ENCODE results near the gene C1QTNF7.
A peak's percentile ranks its signal among the peaks of the same experiment; 100 is the strongest.

C1QTNF7 gene, protein sequence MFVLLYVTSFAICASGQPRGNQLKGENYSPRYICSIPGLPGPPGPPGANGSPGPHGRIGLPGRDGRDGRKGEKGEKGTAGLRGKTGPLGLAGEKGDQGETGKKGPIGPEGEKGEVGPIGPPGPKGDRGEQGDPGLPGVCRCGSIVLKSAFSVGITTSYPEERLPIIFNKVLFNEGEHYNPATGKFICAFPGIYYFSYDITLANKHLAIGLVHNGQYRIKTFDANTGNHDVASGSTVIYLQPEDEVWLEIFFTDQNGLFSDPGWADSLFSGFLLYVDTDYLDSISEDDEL

DNA sequence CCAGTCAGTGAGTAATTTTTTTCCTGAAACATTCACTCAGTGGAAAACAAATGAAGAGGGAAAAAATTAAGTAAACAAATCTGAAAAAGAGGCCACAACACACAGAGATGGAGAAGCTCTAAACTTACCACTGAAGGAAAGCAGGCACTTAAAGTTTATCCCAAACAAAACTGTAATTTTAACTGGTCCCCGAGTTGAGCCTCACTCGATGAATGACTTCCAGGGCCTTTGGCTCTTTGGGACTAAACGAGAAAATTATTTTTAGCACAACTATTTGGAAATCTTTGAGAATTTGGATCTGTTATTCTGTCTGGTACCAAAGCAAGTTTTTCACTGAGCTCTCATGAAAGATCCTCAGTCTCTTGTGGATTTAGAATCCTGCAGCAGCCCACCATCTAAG is at the start of gene C1QTNF7:
Gene C1QTNF7 (plus strand): TSS at position 333 of the 400 bp plus-strand sequence. CDS start 7,711 bp downstream, outside the sequence.
- no peak for DNase-seq (ENCODE audit: extremely low read depth in 1 of 2, low read depth in 1 of 2)

DNA sequence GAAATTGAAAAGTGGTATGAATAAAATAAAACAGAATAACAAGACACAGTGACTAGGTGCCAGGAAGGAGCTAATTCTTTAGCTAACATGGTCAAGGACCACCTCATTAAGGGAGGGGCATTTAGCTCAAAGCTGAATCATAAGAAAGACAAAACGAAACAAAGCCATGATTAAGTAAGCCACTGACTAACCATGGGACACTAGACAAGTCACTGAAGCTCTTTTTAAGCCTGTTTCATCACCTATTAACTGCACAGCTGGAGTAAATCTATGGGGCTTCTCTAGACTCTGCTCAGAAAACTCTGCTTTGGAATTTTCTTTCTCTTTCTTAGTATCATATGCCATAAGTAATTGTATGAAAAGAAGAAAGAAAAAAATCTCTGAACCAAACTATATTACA is 49.8 kb upstream of the C1QTNF7 start:
- DNase-seq (ENCODE audit: extremely low read depth in 1 of 2, low read depth in 1 of 2) = no peak

DNA sequence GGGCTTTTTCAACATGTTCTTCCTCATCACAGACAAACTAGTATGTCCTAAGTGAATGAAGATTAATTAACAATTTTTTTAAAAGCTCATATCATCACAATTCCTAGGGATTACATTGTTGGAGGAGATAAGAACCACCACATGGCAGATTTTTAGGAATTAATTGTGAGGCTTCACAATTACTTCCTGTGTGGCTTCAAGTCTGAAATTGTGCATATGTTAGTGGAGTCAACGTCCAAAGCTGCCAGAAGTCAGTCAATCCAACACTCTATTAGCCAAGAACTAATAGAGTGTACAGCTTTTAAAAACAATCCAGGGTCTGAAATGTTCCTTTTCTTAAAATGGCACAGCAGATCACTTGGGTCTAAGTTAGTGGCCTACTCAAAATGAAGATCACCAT is 49.3 kb upstream of the C1QTNF7 start:
- DNase-seq (ENCODE audit: extremely low read depth in 1 of 2, low read depth in 1 of 2) = no peak

DNA sequence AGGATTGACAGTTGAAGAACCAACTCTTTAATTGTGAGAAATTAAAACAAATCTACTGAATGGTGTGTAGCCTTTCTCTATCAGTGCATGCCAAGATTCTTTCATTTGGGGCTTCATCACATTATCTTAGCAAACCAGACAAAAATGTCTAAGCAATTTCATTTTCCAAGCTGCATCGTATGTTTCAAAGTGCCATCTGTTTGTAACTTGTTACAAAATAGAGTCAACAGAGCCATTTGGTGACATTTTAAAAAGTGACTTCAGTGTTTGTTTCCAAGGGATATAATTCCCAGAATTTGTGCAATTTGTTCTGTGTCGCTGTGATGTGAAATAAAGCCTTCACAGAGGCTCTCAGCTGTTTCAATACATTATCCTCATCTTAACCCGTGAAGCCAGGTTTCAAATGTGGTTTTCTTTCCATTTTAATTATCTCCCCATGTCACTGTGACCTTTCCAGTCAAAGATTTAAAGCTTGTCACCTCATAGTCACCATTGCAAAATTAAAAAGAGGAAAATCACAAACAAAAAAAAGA is 46.0 kb upstream of the C1QTNF7 start:
- no peak for DNase-seq (ENCODE audit: extremely low read depth in 1 of 2, low read depth in 1 of 2)

DNA sequence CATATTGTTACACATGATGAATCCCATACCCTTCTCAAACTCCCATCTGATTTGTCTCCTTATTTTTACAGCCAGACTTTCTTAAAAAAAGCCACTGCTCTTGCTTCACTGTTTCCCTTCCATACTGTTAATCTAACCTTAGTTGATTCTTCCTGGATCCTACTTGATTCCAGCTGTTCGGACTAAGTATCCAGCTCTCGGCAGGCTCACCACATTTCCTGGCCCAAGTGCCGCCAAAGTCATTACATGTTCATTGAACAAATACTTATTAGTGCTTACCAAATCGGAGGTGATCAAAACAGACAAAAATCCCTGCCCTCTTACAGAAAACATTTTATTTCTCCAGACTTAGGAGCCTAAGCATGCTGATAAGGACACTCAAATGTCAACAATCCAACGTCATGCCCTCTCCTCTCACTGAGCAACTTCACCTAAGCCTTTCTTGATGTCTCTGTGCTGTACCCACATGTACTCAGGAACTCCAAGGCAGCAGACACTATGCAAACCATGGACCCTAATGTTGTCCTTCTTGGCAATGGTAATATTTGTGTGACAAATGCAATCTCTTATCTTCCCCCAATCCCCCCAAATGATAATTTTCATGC is 45.1 kb upstream of the C1QTNF7 start:
- DNase-seq (ENCODE audit: extremely low read depth in 1 of 2, low read depth in 1 of 2) = no peak

DNA sequence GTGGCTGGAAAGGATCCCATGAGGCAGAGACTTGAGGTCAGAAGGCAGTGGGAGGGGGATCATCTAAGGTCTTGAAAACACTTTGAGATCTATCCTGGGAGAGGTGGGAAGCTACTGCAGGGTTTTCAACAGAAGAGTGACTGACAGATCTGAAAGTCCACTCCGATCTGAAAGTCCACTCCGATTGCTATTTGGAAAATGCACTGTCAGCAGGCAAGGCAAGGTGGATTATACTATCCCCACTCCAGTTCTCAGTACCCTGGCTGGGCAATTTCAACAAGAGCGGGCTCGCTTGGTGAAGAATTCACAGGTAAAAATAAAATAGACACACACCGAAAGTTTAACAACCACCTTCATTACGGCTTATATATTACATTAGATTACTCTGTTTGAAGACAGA is 42.3 kb upstream of the C1QTNF7 start:
- DNase-seq (ENCODE audit: extremely low read depth in 1 of 2, low read depth in 1 of 2) = no peak

DNA sequence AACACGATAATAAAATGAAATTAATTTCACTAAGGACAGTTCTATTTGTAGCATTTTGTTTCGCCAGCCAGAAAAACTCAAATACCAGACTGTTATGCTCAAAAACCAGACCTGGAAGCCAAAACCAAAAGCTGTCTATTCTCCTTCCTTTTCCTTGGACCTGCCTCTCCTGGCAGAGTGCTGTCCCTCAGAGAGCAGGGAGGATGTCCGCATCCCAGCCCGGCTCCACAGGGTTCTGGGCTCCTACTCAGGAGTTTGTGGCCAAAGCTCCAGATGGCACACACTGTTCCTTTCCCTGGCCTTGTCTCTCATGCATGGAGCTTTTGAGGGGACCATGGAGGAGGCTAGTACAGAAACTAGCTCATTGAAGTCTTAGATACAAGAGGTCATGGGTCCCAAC is 41.9 kb upstream of the C1QTNF7 start:
- no peak for DNase-seq (ENCODE audit: extremely low read depth in 1 of 2, low read depth in 1 of 2)

DNA sequence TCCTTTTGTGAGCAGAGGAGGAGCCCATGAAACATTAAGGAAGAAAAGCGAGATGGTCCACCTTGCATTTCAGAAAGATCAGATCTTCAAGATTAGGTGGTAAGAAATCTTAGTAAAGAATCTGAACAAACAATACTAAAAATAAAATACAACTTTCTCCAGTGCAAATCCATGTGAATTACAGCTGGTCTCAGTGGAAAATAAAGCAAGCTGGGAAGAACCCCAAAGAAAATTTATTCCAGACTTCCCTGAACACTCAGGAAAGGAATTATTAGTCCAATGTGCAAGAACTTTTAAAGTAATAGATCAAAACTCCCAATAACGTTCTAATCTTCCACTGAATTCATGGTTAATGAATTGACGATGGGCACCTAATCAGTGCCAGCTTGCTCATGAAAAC is 37.3 kb upstream of the C1QTNF7 start:
- DNase-seq (ENCODE audit: extremely low read depth in 1 of 2, low read depth in 1 of 2) = no peak

DNA sequence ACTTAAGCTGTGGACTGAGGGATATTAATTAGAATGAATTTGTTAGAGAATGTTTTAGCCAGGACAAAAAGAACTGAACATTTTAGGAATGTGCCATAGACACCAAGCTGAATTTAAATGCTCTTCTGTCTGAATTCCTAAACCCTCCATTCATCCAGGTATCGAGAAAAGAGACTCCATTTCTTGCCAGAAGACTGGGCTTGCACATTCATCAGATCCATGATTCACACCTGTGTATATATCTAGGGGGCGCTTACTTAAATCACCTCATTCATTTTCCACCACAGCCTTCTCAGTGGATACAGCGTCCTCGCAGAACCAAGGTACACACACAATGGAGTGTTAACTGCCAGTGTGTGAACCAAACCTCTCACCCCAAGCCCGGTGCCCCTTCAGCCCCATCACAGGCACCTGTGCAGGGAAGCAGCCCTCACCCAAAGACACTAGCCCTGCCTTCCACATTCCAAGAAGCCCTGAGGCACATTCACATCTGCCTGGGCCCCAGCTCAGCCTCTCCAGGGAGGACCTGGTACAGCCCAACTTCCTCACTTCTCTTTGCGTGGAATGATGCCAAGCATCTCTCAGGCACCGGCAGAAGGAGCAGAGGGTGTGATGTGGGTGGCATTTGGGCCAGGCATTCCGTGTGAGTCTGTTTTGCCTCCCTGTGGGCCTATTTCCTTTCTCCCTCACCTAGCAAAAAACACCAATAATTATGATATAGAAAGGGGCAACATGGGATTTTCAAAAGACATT is 35.6 kb upstream of the C1QTNF7 start:
- no peak for DNase-seq (ENCODE audit: extremely low read depth in 1 of 2, low read depth in 1 of 2)

DNA sequence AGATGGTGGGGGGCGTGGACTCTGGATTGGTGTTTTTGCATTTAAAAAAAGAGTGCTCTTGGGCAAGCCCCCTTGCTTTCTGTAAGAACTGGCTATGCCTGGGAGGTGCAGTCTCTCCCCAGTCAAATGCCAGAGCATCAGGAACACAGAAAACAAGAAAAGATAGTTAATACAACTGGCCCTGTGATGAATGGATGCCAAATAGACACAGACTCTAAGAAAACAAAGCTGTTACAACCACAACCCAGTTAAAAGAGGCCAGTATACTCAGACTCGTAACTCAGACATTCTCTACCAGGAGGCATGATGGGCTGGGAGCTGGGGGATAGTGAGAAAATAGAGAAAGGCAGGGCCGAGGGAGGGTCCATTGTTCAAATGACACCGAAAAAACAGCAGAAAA is 32.5 kb upstream of the C1QTNF7 start:
- DNase-seq (ENCODE audit: extremely low read depth in 1 of 2, low read depth in 1 of 2) = no peak

DNA sequence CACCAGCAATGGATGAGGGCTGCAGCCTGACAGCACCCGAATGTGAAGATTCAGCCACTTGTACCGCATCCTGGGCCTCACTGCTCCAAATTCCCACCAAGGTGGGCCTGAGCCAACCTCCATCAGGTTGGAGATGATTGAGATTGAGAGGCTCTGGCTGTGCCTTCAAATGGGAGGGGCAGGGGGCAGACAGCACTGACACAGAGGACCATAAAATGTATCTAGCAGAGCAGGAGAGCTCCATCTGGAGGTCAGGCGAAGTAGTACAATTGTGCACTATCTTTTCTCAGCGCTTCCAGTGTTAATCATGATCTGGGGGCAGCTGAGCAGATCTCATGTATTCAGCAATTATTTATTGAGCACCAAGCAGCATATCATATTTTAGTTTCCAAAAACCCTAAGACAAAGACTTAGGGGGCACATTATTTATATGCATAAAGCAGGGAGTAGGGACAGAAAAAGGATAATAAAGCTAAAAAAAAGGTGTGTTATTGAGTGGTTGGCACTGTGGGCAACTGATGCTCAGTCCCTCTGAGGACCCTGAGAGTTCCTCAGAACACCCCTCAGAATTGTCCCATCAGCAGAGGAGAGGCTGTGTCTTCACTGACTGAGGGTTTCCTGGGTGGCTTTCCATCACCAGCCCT is 31.6 kb upstream of the C1QTNF7 start:
- DNase-seq (ENCODE audit: extremely low read depth in 1 of 2, low read depth in 1 of 2) = peak in 1 of 2 donors; percentile 19

DNA sequence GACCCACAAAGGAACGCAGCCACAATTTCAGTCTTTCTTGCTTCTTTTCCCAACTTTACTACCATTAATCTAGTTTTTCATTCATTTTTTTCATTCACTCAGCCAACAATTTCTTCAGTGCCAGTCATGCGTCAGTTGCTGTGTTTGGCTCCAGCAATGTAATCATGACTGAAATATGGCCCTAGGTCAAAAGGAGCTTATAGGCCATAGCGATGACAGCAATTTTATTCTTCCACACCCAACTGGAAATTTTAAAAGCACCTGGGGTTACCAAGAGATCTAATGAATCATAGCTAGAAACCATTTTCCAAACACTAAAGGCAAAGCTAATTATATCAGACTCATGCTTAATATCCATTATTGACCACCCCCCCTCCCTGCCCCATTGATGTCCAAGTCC is 29.8 kb upstream of the C1QTNF7 start:
- DNase-seq (ENCODE audit: extremely low read depth in 1 of 2, low read depth in 1 of 2) = no peak

DNA sequence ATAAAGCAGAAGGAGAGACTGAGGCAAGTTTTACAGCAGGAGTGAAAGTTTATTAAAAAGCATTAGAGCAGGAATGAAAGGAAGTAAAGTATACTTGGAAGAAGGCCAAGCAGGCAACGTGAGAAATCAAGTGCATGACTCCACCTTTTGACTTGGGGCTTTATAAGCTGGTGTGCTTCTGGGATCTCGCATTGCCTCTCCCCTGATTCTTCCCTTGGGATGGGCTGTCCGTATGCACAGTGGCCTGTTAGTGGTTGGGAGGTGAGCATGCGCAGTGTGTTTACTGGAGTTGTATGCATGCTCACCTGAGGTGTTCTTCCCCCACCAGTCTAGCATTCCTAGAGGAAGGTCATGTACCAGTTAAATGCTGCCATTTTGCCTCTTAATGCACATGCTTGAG is 29.1 kb upstream of the C1QTNF7 start:
- DNase-seq (ENCODE audit: extremely low read depth in 1 of 2, low read depth in 1 of 2) = no peak

DNA sequence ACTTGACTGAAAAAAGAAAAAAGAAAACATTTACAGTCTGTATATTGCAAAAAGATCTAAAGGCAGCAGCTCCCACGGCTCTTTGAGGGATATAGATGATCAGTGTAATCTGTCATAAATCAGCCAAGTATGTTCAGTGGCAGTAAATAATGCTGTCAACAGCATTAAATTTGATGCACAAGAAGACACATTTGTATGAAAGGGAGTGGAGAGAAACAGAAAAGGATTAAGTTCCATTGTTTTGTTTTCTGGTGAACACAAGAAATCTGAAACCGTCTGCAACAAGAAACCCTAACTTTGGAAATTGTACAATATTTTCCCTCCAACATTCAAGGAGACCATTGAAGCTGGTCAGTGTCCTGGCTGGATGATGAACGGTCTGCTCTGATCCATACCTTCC is 27.6 kb upstream of the C1QTNF7 start:
- no peak for DNase-seq (ENCODE audit: extremely low read depth in 1 of 2, low read depth in 1 of 2)

DNA sequence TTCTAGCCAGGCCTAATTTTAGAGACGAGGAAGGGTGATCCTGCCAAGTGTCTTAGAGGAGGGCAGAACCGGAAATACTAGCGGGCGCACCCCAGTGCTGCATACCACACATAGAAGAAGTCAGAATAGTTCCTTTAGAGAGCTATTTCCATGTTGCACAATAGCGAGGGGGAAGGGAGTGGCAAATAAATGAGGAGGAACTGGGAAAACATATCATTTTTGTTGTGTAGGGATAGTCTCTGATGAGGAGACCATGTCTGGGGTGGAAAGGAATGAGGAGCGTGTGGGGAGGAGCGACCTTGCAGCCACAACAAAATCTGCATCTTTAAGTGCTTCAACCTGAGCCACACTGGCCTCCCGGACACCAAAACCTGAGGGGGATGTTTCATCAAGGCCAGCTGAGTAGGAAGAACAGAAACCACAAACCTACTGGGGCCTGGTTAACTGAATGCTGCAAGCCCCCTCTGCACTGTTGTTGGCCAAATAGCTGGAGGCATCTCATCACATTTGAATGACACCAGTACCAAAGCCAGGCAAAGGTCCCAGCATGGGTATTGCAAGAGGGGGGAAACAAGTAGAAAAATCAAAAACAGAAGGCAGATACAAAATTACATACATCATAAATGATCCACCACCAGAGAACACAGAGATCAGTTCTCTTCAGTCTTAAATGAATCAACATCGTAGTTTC is 26.7 kb upstream of the C1QTNF7 start:
- DNase-seq (ENCODE audit: extremely low read depth in 1 of 2, low read depth in 1 of 2) = no peak

DNA sequence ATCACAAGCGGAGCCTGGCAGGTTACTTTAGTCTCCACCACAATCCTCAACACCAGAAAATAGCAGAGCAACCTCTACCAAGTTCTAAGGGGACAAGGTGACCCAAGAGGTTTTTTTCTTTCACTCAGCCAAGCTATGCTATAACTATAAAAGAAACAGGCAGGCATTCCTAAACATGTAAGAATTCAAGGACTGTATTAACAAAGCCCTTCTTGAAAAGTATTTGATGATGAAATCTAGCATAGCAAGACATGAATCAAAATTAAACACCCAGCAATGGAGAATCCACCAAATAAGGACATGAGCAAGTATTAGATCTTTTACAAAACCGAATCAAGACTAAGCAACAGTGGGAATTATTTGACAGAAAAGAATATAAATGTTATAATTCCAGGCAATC is 25.7 kb upstream of the C1QTNF7 start:
- no peak for DNase-seq (ENCODE audit: extremely low read depth in 1 of 2, low read depth in 1 of 2)

DNA sequence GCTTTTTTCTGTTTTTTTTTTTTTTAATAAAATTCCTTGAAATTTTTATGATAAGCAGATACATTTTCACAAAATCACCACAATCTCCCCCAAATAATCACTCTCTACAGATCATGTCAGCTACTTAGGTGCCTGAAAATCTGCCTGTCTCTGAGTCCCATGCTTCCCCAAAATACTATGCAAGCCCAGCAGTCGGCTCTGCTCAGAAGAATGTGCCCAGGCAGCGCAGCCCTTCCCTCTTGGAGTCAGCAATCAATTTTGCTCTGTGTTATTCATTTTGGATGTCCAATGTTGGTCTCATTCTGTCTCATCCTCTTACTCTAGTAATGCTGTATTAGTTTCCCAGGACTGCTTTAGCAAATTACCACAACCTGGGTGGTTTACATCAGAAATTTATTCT is 24.9 kb upstream of the C1QTNF7 start:
- DNase-seq (ENCODE audit: extremely low read depth in 1 of 2, low read depth in 1 of 2) = no peak

DNA sequence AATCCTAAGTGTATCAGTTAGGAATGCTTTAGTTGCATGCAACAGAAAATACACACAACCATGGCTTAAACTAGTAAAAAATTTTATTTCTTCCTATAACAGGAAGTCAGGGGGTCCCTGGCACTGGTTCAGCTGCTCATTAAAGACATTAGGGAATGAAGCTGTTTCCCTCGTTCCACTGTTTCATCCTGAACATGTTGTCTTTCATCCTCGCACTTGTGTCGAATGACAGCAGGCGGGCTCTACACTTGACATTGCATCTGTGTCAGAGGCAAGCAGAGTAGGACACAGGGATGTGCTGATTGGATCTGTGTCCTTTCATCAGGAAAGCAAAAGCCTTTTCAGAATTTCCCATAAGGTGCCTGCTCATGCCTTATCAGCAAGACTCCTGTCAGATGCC is 22.8 kb upstream of the C1QTNF7 start:
- DNase-seq (ENCODE audit: extremely low read depth in 1 of 2, low read depth in 1 of 2) = no peak

DNA sequence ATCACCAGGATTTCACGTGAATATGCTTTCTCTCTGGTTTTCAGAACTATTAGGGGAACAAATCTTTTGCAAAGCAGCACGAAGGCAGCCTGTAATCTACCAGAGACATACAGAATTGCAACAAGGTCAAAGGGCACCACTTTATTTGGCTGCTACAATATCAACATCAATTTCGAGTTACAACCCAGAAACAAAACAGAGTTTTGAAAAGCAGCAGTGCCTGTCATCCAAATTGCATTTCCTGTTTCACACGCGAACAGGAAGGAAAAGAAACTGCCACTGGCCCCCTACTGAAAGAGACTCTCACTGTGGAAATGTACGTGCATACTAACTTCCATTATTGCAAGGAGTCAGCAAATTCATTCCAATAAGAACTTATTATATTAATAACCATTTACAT is 17.1 kb upstream of the C1QTNF7 start:
- no peak for DNase-seq (ENCODE audit: extremely low read depth in 1 of 2, low read depth in 1 of 2)

DNA sequence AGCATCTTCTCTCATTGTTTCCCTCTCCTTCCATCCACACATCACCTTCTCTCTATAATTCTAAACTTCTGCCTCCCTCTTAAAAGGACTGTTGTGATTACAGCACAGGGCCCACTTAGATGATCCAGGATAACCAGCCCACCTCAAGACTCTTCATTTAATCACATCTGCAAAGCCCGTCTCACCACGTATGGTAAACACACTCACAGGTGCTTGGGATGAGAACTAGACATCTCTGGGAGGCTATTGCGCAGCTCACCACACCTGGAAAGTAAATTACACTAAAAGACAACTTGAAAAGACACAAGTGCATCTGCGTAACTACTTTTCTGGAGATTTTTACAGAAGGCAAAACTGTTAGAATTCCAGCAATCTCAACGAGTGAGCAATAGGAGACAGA is 15.4 kb upstream of the C1QTNF7 start:
- DNase-seq (ENCODE audit: extremely low read depth in 1 of 2, low read depth in 1 of 2) = no peak
